K562 (cell line): ENCODE measurements around the gene THBS2. TPM values are rescaled to one million over a fixed set of nuclear protein-coding genes. Genes with fewer than 3 reads are reported as not detected.

Experiments used
- ATAC-seq: fragments of 200-7000 bp; cut with Tn5 transposase; 3 replicates; pipeline ENCODE4 v1.9.1; 2020; ENCODE audit warnings: moderate library complexity
- BruUV-seq: library from RNA; stranded (reverse); fragments of 400-500 nt; replicated peaks from 2 replicates; lab custom pipeline; 2021; lab: Mats Ljungman, UMichigan
- CTCF ChIA-PET: fragments of 300-600 bp; formaldehyde crosslinking; extraction: SDS; loops from one replicate; lab custom pipeline; 2021; ENCODE audit warnings: low intra/inter-chr PET ratio; lab: Yijun Ruan, JAX
- POLR2A ChIA-PET: fragments of 300-600, 350-650 bp; sonication (Branson Sonifier 250); formaldehyde crosslinking; extraction: SDS; loops from one replicate; lab custom pipeline; 2021; ENCODE audit warnings: antibody characterized with exemption, inconsistent platforms; lab: Yijun Ruan, JAX
- DNase-seq, 4 experiments: peaks; one replicate each; pipeline versions ENCODE4 v3.0.0 to v3.0.0-alpha.2; 2011 to 2018; ENCODE audit warnings: low spot score in 3 of 4, mixed read lengths in 3 of 4; ENCODE audit errors: extremely low read depth in 1 of 4
- FAIRE-seq: peaks from 2 replicates; lab custom pipeline; 2011; peaks lifted over from hg19 to GRCh38; lab: Jason Lieb, UNC
- H2AFZ ChIP-seq: 2 replicates; pipeline ENCODE4 v1.6.0; 2011; ENCODE audit warnings: low read depth, low read length, control low read depth, inconsistent platforms
- H3K27ac ChIP-seq: fragments of 200-600 bp; 3 replicates; pipeline ENCODE4 v1.8.0; 2011; ENCODE audit warnings: low read depth, mild to moderate bottlenecking, control low read depth, inconsistent platforms, low read length, moderate library complexity, mixed read lengths; ENCODE audit errors: extremely low read depth
- H3K27me3 ChIP-seq, 2 experiments: fragments of 300-600 bp in 1 of 2; 2 replicates in 1 of 2; 3 replicates in 1 of 2; pipeline versions ENCODE4 v1.6.0 to v1.8.0; 2011; ENCODE audit warnings: inconsistent platforms in 2 of 2, low read length in 2 of 2, mild to moderate bottlenecking in 1 of 2, mixed read lengths in 1 of 2, moderate library complexity in 1 of 2; ENCODE audit not compliant: control insufficient read depth in 2 of 2, insufficient read depth in 2 of 2
- H3K36me3 ChIP-seq: fragments of 300-600 bp; 3 replicates; pipeline ENCODE4 v1.8.0; 2011; ENCODE audit warnings: mild to moderate bottlenecking, low read length, inconsistent platforms; ENCODE audit not compliant: control insufficient read depth, insufficient read depth
- H3K4me1 ChIP-seq, 2 experiments: fragments of 200-600 bp in 1 of 2; replicated peaks in 1 of 2; 2 replicates in 1 of 2; 3 replicates in 1 of 2; pipeline versions ENCODE4 v1.5.1 to v1.8.0; 2011; ENCODE audit warnings: inconsistent platforms in 2 of 2, low read length in 2 of 2, mild to moderate bottlenecking in 1 of 2, mixed read lengths in 1 of 2, moderate library complexity in 1 of 2; ENCODE audit not compliant: control insufficient read depth in 2 of 2, insufficient read depth in 2 of 2
- H3K4me2 ChIP-seq: 2 replicates; pipeline ENCODE4 v1.6.1; 2011; ENCODE audit warnings: low read length, control low read depth, inconsistent platforms, mixed read lengths; ENCODE audit not compliant: insufficient read depth
- H3K4me3 ChIP-seq: fragments of 200-600 bp; sonication (generic), shearing (Covaris generic); 2 replicates; pipeline ENCODE4 v1.5.1; 2016; ENCODE audit warnings: control low read depth, inconsistent platforms
- H3K79me2 ChIP-seq: fragments of 200-600 bp; 3 replicates; pipeline ENCODE4 v1.8.0; 2011; ENCODE audit warnings: low read length, inconsistent platforms; ENCODE audit not compliant: control insufficient read depth, insufficient read depth
- H3K9ac ChIP-seq, 2 experiments: 2 replicates each; pipeline versions ENCODE4 v1.6.0 to v1.6.1; 2011; ENCODE audit warnings: low read depth in 2 of 2, low read length in 2 of 2, control low read depth in 1 of 2, inconsistent platforms in 1 of 2, mild to moderate bottlenecking in 1 of 2, mixed read lengths in 1 of 2; ENCODE audit not compliant: insufficient read depth in 1 of 2
- H3K9me1 ChIP-seq: one replicate; pipeline ENCODE4 v1.6.0; 2011; ENCODE audit warnings: inconsistent platforms, mild to moderate bottlenecking, low read length, moderate library complexity; ENCODE audit not compliant: control insufficient read depth, insufficient read depth
- H3K9me3 ChIP-seq: replicated peaks from 2 replicates; pipeline ENCODE4 v1.5.1; 2011; ENCODE audit warnings: low read depth, low read length, inconsistent platforms; ENCODE audit not compliant: control insufficient read depth, insufficient read depth
- H4K20me1 ChIP-seq: replicated peaks from 2 replicates; pipeline ENCODE4 v1.6.1; 2011; ENCODE audit warnings: low read length, inconsistent platforms, mixed read lengths; ENCODE audit not compliant: control insufficient read depth, insufficient read depth
- DACH1 ChIP-seq: fragments of 450-650 bp; IDR thresholded peaks from 2 replicates; pipeline ENCODE4 v1.6.1; 2018; ENCODE audit not compliant: partially characterized antibody
- FOXA1 ChIP-seq: fragments of 450-650 bp; IDR thresholded peaks from 2 replicates; pipeline ENCODE4 v1.6.1; 2016; ENCODE audit warnings: mild to moderate bottlenecking, borderline replicate concordance
- JUND ChIP-seq, 2 experiments: IDR thresholded peaks; 2 replicates in 1 of 2; 3 replicates in 1 of 2; pipeline ENCODE4 v1.6.1; 2011; ENCODE audit warnings: borderline replicate concordance in 2 of 2, low read depth in 2 of 2, low read length in 2 of 2, improper control_type of control experiment in 1 of 2, missing biosample characterization in 1 of 2, missing genetic modification characterization in 1 of 2, missing genetic modification reagents in 1 of 2
- MAZ ChIP-seq, 2 experiments: fragments of 450-650 bp in 1 of 2; sonication (generic) in 1 of 2; formaldehyde crosslinking; IDR thresholded peaks in 1 of 2; conservative IDR thresholded peaks in 1 of 2; 2 replicates each; pipeline versions ENCODE4 v1.4.0 to v1.5.0; 2020; ENCODE audit warnings: mild to moderate bottlenecking in 1 of 2, missing genetic modification reagents in 1 of 2
- RCOR1 ChIP-seq, 2 experiments: IDR thresholded peaks; 2 replicates each; pipeline ENCODE4 v1.6.1; 2012; ENCODE audit warnings: low read depth in 2 of 2, low read length in 2 of 2, borderline replicate concordance in 1 of 2, improper control_type of control experiment in 1 of 2
- SAP30 ChIP-seq: fragments of 200-600 bp; sonication (generic); IDR thresholded peaks from 2 replicates; pipeline ENCODE4 v1.6.1; 2012; ENCODE audit warnings: borderline replicate concordance, low read depth, mild to moderate bottlenecking, moderate library complexity, low read length, control low read depth, inconsistent platforms; ENCODE audit not compliant: insufficient read depth, poor library complexity, severe bottlenecking
- SMARCE1 ChIP-seq: fragments of 450-650 bp; IDR thresholded peaks from 2 replicates; pipeline ENCODE4 v1.7.1; 2016; ENCODE audit warnings: mild to moderate bottlenecking
- SRSF7 ChIP-seq: fragments of 200-400 bp; formaldehyde crosslinking; optimal IDR thresholded peaks from 2 replicates; pipeline ENCODE3; 2017; ENCODE audit warnings: mild to moderate bottlenecking, low read depth, low read length
- THRB ChIP-seq: fragments of 450-650 bp; formaldehyde crosslinking; conservative IDR thresholded peaks from 2 replicates; pipeline ENCODE4 v1.4.0; 2022; ENCODE audit warnings: mild to moderate bottlenecking, missing genetic modification characterization
- WHSC1 ChIP-seq: IDR thresholded peaks from one replicate; pipeline ENCODE4 v1.6.1; 2012; ENCODE audit warnings: low read length, control low read depth, inconsistent platforms
- XRCC3 ChIP-seq: fragments of 450-650 bp; IDR thresholded peaks from 2 replicates; pipeline ENCODE4 v1.6.1; 2017; ENCODE audit warnings: mild to moderate bottlenecking, moderate library complexity
- ZBTB2 ChIP-seq: fragments of 450-650 bp; IDR thresholded peaks from 2 replicates; pipeline ENCODE4 v1.6.1; 2016; ENCODE audit warnings: antibody characterized with exemption
- ZNF175 ChIP-seq: fragments of 200-800 bp; sonication (Bioruptor generic); IDR thresholded peaks from 2 replicates; pipeline ENCODE4 v1.6.1; 2016; ENCODE audit warnings: low read depth, mild to moderate bottlenecking, missing genetic modification characterization, missing compliant biosample characterization
- ZNF24 ChIP-seq: fragments of 450-650 bp; IDR thresholded peaks from 2 replicates; pipeline ENCODE4 v1.6.1; 2016
- ZNF280A ChIP-seq: fragments of 450-650 bp; IDR thresholded peaks from 2 replicates; pipeline ENCODE4 v1.6.1; 2018; ENCODE audit warnings: mild to moderate bottlenecking, low read depth; ENCODE audit not compliant: partially characterized antibody
- ZNF324 ChIP-seq: fragments of 250-450 bp; sonication (Bioruptor Pico); IDR thresholded peaks from 2 replicates; pipeline ENCODE4 v1.4.0; 2020; ENCODE audit warnings: mild to moderate bottlenecking
- WGBS: fragments of 100-300 bp; shearing (Covaris generic); methylation state at CpG from one replicate; pipeline ENCODE4 v1.1.6; 2016; ENCODE audit warnings: low coverage, mixed read lengths; ENCODE audit not compliant: insufficient coverage; ENCODE audit errors: missing lambda C conversion rate; 5-methylcytosine and 5-hydroxymethylcytosine counted together
- in situ Hi-C: fragments of 300-500 bp; cut with MboI; formaldehyde crosslinking; loops from 4 replicates; pipeline ENCODE4 v1.15.0; 2018; ENCODE audit warnings: inconsistent platforms, mixed read lengths
- intact Hi-C: fragments of 100-400 bp; cut with micrococcal nuclease; formaldehyde crosslinking; loops from 2 replicates; pipeline ENCODE4 v1.14.2; 2022
- polyA plus RNA-seq, 8 experiments: library from polyadenylated mRNA; depleted of rRNA in 4 of 8; stranded (reverse) in 5 of 8; unstranded in 3 of 8; fragments of >200 nt; fragmentation: Nextera tagmentation in 2 of 8; fragmentation: Illumina TruSeq in 1 of 8; extraction: Ambion mirVana in 2 of 8; extraction: Trizol in 1 of 8; gene quantifications; 2 replicates each; pipeline versions ENCODE4 v1.2.1 to v1.2.3, GENCODE V29; 2011 to 2014; ENCODE audit warnings: inconsistent platforms in 1 of 8, missing spikeins in 1 of 8
- total RNA-seq, 7 experiments: library from RNA; depleted of rRNA in 6 of 7; stranded (reverse); fragments of >200 nt in 6 of 7; fragmentation: Illumina TruSeq in 2 of 7; extraction: Trizol in 2 of 7; gene quantifications; 2 replicates each; pipeline versions ENCODE4 v1.2.1 to v1.2.3, GENCODE V29; 2011 to 2021; ENCODE audit warnings: low replicate concordance in 1 of 7

THBS2 gene
- total and polyA plus RNA-seq, 9 of the 15 experiments (the other 6 are each of a cell fraction or from before 2014, with no cell fraction given) = 0.03 to 0.11 (median 0.03) TPM; not detected in 6

- TF ChIP-seq MAZ (CRISPR knock-in tag; conservative IDR thresholded peaks at IDR 0.05 in 1 of 2, IDR thresholded peaks at IDR 0.05 in 1 of 2) = no peak
- TF ChIP-seq ZNF324 (CRISPR knock-in tag) = no peak
- TF ChIP-seq WHSC1 = no peak
- TF ChIP-seq ZBTB2 = no peak
- TF ChIP-seq SRSF7 = no peak
- no peak for TF ChIP-seq ZNF24
- no peak for TF ChIP-seq ZNF280A
Observed at GRCh38 chr6:169224716-169225115, 28.9 kb downstream of the THBS2 start (continued).

- Histone ChIP-seq H2AFZ (no peak overlapping the region), H3K27me3 (peaks cover 51 to 85% of the 10 kb centered on the region in 2 experiments), H3K27ac (no peak overlapping the region), H3K9me1 (no peaks in the 10 kb centered on the region), H3K4me1 (peaks cover 2 to 3% of the 10 kb centered on the region in 2 experiments; a peak in 3 of 5 replicates), H4K20me1 (peaks cover 5% of the 10 kb centered on the region; the same call in 1 of the 2 replicates), H3K4me2 (no peak overlapping the region), H3K9me3 (no peaks in the 10 kb centered on the region; the same call in 1 of the 2 replicates), H3K36me3 (no peaks in the 10 kb centered on the region), H3K79me2 (no peaks in the 10 kb centered on the region), H3K9ac (no peak overlapping the region), H3K4me3 (no peak overlapping the region)
- CTCF ChIA-PET = no interaction called here
- in situ Hi-C loops (no loop called here), intact Hi-C loops (no loop called here)
- DNase-seq (peak; percentile 28 to 69 (median 46)), ATAC-seq (peak; percentile 79), FAIRE-seq (peak; percentile 72)
- no TSS peak for BruUV-seq
- WGBS = 2% methylated on average over 10 of the region's 10 CpGs
- POLR2A ChIA-PET = interaction anchor here (0.9 kb wide), 1 partner anchor 9 kb away, joined by 5 read pairs; no protein-coding TSS in a partner anchor
- TF ChIP-seq ZNF175 (CRISPR knock-in tag) = no peak
- TF ChIP-seq THRB (CRISPR knock-in tag) = no peak
- TF ChIP-seq XRCC3 = no peak
- peak; percentile 89 for TF ChIP-seq JUND (IDR thresholded peaks at IDR 0.05; ENCODE audit: borderline replicate concordance, low read depth, low read length)
- TF ChIP-seq JUND (tag; IDR thresholded peaks at IDR 0.05; ENCODE audit: borderline replicate concordance, low read depth, low read length) = peak; percentile 74; the same call in 2 of the 3 replicates
- peak in 1 of 2 experiments; percentile 84; a peak in 2 of 4 replicates for TF ChIP-seq RCOR1 (IDR thresholded peaks at IDR 0.05; ENCODE audit: borderline replicate concordance in 1 of 2, low read depth in 2 of 2, low read length in 2 of 2)
- peak; percentile 33; the same call in 1 of the 2 replicates for TF ChIP-seq SMARCE1
- TF ChIP-seq SAP30 = no peak
- TF ChIP-seq DACH1 = no peak
- TF ChIP-seq FOXA1 = no peak
Observed at GRCh38 chr6:169224185-169224695, 29.4 kb downstream of the THBS2 start.
